Epithelial cell of proximal tubule (primary cell): Measurements from ENCODE around the gene CUBN. TPM values are rescaled to one million over a fixed set of nuclear protein-coding genes. Genes with fewer than 3 reads are reported as not detected.

Experiments used
- DNase-seq: peaks from one replicate; pipeline ENCODE4 v3.0.0-alpha.2; 2011; ENCODE audit warnings: low read depth
- H3K4me3 ChIP-seq: 2 replicates; pipeline ENCODE4 v1.5.1; 2011; ENCODE audit warnings: low read depth, mild to moderate bottlenecking, low read length
- total RNA-seq: library from RNA; depleted of rRNA; stranded (reverse); fragments of >200 nt; gene quantifications from 2 replicates; pipeline ENCODE4 v1.2.3, GENCODE V29; 2015
- TF ChIP-seq, protein P1 (sequence below): conservative IDR thresholded peaks from 2 replicates; pipeline ENCODE4 v1.5.1; 2012; ENCODE audit warnings: low read depth, mild to moderate bottlenecking, low read length

CUBN gene
- total RNA-seq, 1 donor from 2014 or later, result 0.17 TPM

DNA sequence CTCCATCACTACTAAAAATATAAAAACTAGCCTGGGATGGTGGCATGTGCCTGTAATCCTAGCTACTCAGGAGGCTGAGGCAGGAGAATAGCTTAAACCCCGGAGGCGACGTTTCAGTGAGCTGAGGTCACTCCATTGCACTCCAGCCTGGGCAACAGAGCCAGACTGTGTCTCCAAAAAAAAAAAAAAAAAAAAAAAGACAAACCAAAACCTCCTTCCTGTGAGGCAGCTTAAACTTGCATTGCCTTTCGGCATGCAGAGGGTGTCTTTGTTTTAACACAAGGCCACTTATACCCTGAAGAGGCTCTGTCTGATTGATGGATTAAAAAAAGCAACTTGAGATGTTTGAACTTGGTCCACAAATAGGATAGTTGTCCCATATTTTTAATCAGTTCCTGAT lies 184.0 kb downstream of the CUBN start:
- no peak for DNase-seq
- no peak overlapping the region for H3K4me3 ChIP-seq
- TF ChIP-seq, protein P1, sequence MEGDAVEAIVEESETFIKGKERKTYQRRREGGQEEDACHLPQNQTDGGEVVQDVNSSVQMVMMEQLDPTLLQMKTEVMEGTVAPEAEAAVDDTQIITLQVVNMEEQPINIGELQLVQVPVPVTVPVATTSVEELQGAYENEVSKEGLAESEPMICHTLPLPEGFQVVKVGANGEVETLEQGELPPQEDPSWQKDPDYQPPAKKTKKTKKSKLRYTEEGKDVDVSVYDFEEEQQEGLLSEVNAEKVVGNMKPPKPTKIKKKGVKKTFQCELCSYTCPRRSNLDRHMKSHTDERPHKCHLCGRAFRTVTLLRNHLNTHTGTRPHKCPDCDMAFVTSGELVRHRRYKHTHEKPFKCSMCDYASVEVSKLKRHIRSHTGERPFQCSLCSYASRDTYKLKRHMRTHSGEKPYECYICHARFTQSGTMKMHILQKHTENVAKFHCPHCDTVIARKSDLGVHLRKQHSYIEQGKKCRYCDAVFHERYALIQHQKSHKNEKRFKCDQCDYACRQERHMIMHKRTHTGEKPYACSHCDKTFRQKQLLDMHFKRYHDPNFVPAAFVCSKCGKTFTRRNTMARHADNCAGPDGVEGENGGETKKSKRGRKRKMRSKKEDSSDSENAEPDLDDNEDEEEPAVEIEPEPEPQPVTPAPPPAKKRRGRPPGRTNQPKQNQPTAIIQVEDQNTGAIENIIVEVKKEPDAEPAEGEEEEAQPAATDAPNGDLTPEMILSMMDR, result no peak

GRCh38 chr10:16944986-16945385 lies 184.6 kb downstream of the CUBN start:
- no peak overlapping the region for H3K4me3 ChIP-seq
- TF ChIP-seq, protein P1, result no peak
- DNase-seq, result no peak

DNA sequence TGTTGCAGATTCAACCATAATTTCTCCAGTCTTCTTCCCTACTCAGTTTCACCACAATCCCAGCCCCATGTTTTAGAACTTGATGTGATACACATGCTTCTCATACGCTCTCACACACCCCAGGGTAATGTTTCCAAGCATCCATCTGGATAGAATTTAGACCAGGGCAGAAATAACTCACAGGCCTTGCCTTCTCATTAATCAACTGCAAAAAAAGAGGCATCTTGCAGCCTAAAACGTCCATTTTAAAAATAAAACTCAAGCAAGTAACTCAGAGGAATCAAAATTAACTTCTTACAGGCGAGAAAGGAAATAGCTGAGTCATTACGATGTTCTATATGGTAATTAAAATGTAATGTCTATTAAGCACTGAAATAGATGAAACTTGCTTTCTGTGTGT lies 185.2 kb downstream of the CUBN start:
- no peak for DNase-seq
- H3K4me3 ChIP-seq, result no peak overlapping the region
- TF ChIP-seq, protein P1, result no peak

DNA sequence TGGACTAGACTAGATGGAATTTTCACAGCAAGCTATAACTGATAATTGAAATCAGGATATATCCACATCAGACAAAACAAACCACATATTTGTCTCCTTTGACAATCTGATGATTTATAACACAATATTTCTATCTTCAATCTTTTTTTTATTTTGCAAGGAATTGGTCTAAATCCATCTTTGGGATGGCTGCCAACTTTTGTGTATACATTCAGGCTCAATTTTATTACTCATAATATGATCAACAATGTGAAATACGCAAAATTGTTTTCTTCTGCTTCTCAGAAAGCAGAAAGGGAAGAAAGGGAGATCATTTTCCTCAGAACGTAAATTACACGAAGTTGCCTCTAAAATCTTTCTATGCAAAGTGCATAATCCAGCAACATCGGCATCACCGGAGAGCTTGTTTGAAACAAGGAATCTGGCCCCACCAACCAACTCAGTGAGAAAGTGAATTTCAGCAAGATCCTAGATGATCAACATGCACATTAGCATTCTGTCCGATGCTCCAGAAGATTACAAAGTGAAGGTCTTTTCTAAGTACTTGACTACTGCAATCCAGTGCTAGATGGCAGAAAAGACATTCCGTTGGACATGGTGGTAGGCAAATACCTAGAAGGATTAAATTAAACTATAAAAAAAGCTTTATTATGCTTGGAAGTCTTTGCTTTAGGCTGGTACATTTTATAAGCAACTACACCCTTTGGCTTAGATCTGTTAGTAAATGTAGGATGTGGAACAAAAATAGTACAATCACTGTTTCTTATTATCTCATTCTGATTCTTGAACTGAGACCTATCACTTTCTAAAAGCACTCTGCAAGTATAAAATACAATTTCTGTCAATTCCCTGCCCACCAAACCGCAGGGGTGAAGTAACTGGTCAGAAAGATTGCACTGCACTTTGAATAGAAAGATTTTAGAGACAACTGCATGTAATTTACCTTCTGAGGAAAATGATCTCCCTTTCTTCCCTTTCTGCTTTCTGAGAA lies 186.0 kb downstream of the CUBN start:
- TF ChIP-seq, protein P1, result no peak
- DNase-seq, result no peak
- H3K4me3 ChIP-seq, result no peak overlapping the region

GRCh38 chr10:16942381-16943078 lies 187.1 kb downstream of the CUBN start:
- TF ChIP-seq, protein P1, result no peak
- no peak overlapping the region for H3K4me3 ChIP-seq

GRCh38 chr10:16941870-16942269 lies 187.7 kb downstream of the CUBN start:
- H3K4me3 ChIP-seq, result no peak overlapping the region
- TF ChIP-seq, protein P1, result no peak
- no peak for DNase-seq

More at GRCh38 chr10:16942381-16943078, 187.1 kb downstream of the CUBN start:
- no peak for DNase-seq
